ENCODE results near the gene MANF. TPM values are rescaled to one million over a fixed set of nuclear protein-coding genes. Genes with fewer than 3 reads are reported as not detected.

The MANF gene
- total and polyA plus RNA-seq, 2 donors from 2014 or later, result 96.5 to 224 TPM

- FAIRE-seq, result no peak
- no peaks in the 10 kb centered on the region for H3K36me3 ChIP-seq (ENCODE audit: control insufficient read depth in 2 of 3, insufficient read depth in 3 of 3, low read length in 3 of 3)
- DNase-seq, result no peak
- H3K9me3 ChIP-seq (ENCODE audit: control insufficient read depth in 2 of 3, insufficient read depth in 1 of 3, low read length in 3 of 3), result no peaks in the 10 kb centered on the region
- no peaks in the 10 kb centered on the region for H3K4me1 ChIP-seq (ENCODE audit: control insufficient read depth in 2 of 3, insufficient read depth in 2 of 3, low read depth in 1 of 3, low read length in 3 of 3)
- H3K27ac ChIP-seq (ENCODE audit: low read depth in 2 of 2, low read length in 2 of 2), result no peak overlapping the region
- intact Hi-C loops (cut with DNase I), result no loop called here
- H3K27me3 ChIP-seq (ENCODE audit: control insufficient read depth, insufficient read depth, low read length), result no peaks in the 10 kb centered on the region
- H3K4me3 ChIP-seq (ENCODE audit: low read length in 3 of 3), result no peak overlapping the region
- H3K9ac ChIP-seq (ENCODE audit: low read length in 3 of 3), result no peak overlapping the region
- TF ChIP-seq CTCF (IDR thresholded peaks at IDR 0.05; ENCODE audit: borderline replicate concordance, extremely low read depth, insufficient read depth), result no peak
Observed at GRCh38 chr3:51353131-51353530, 32.0 kb upstream of the MANF start.

DNA sequence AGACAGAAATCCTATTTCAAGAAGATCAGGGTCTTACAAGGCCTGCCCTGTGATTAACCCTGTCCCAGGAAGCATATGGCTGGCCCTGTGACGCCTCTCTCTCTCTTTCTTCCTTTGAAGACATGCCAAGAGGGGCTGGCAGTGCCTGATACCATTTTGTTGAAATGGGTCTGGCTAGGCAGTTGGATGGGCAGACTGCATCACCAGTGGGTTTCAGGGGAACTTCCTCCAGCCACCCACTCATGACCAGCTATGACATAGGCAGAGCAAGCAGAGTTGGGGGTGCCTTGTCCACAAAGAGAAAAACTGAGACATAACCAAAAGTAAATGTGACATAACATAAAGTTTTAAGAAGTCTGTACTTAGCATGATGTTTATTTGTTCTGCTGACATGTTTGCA is 31.4 kb upstream of the MANF start:
- FAIRE-seq (no peak), DNase-seq (no peak)
- H3K27me3 ChIP-seq (ENCODE audit: control insufficient read depth, insufficient read depth, low read length), result no peaks in the 10 kb centered on the region
- no peaks in the 10 kb centered on the region for H3K9me3 ChIP-seq (ENCODE audit: control insufficient read depth in 2 of 3, insufficient read depth in 1 of 3, low read length in 3 of 3)
- intact Hi-C loops (cut with DNase I), result no loop called here
- H3K27ac ChIP-seq (ENCODE audit: low read depth in 2 of 2, low read length in 2 of 2), result no peak overlapping the region
- no peaks in the 10 kb centered on the region for H3K36me3 ChIP-seq (ENCODE audit: control insufficient read depth in 2 of 3, insufficient read depth in 3 of 3, low read length in 3 of 3)
- no peaks in the 10 kb centered on the region for H3K4me1 ChIP-seq (ENCODE audit: control insufficient read depth in 2 of 3, insufficient read depth in 2 of 3, low read depth in 1 of 3, low read length in 3 of 3)
- H3K9ac ChIP-seq (ENCODE audit: low read length in 3 of 3), result no peak overlapping the region
- no peak overlapping the region for H3K4me3 ChIP-seq (ENCODE audit: low read length in 3 of 3)
- no peak for TF ChIP-seq CTCF (IDR thresholded peaks at IDR 0.05; ENCODE audit: borderline replicate concordance, extremely low read depth, insufficient read depth)

- H3K27ac ChIP-seq (ENCODE audit: low read depth in 2 of 2, low read length in 2 of 2), result no peak overlapping the region
- no peak overlapping the region for H3K4me3 ChIP-seq (ENCODE audit: low read length in 3 of 3)
- no peaks in the 10 kb centered on the region for H3K27me3 ChIP-seq (ENCODE audit: control insufficient read depth, insufficient read depth, low read length)
- FAIRE-seq (no peak), DNase-seq (no peak)
- no peaks in the 10 kb centered on the region for H3K36me3 ChIP-seq (ENCODE audit: control insufficient read depth in 2 of 3, insufficient read depth in 3 of 3, low read length in 3 of 3)
- no peak for TF ChIP-seq CTCF (IDR thresholded peaks at IDR 0.05; ENCODE audit: borderline replicate concordance, extremely low read depth, insufficient read depth)
- H3K9ac ChIP-seq (ENCODE audit: low read length in 3 of 3), result no peak overlapping the region
- intact Hi-C loops (cut with DNase I), result no loop called here
- no peaks in the 10 kb centered on the region for H3K9me3 ChIP-seq (ENCODE audit: control insufficient read depth in 2 of 3, insufficient read depth in 1 of 3, low read length in 3 of 3)
- H3K4me1 ChIP-seq (ENCODE audit: control insufficient read depth in 2 of 3, insufficient read depth in 2 of 3, low read depth in 1 of 3, low read length in 3 of 3), result no peaks in the 10 kb centered on the region
Observed at GRCh38 chr3:51354172-51354571, 30.9 kb upstream of the MANF start.

All from kidney (tissue), 14 donors.